Ectodermal cell (in vitro differentiated cells): Measurements from ENCODE around the gene KANSL3. TPM values are rescaled to one million over a fixed set of nuclear protein-coding genes. Genes with fewer than 3 reads are reported as not detected.

Experiments used
- H3K27ac ChIP-seq: 2 replicates; pipeline ENCODE4 v1.7.0; 2013; ENCODE audit warnings: mild to moderate bottlenecking, low read depth, low read length; ENCODE audit not compliant: insufficient read depth, poor library complexity, severe bottlenecking
- H3K27me3 ChIP-seq: 2 replicates; pipeline ENCODE4 v1.7.0; 2013; ENCODE audit warnings: mild to moderate bottlenecking, low read length; ENCODE audit not compliant: insufficient read depth, control insufficient read depth, poor library complexity, severe bottlenecking
- H3K36me3 ChIP-seq: one replicate; pipeline ENCODE4 v1.7.0; 2013; ENCODE audit warnings: low read length; ENCODE audit not compliant: control insufficient read depth, insufficient read depth
- H3K4me1 ChIP-seq: one replicate; pipeline ENCODE4 v1.7.0; 2013; ENCODE audit warnings: low read length; ENCODE audit not compliant: control insufficient read depth, insufficient read depth
- H3K4me3 ChIP-seq: 2 replicates; pipeline ENCODE4 v1.7.0; 2013; ENCODE audit warnings: low read depth, low read length, control low read depth; ENCODE audit not compliant: insufficient read depth
- H3K9me3 ChIP-seq: 2 replicates; pipeline ENCODE4 v1.7.0; 2013; ENCODE audit warnings: mild to moderate bottlenecking, low read length, moderate library complexity; ENCODE audit not compliant: control insufficient read depth
- WGBS, 2 experiments: methylation state at CpG; one replicate each; pipeline ENCODE4 v1.1.7; 2013; ENCODE audit warnings: missing lambda C conversion rate in 2 of 2; 5-methylcytosine and 5-hydroxymethylcytosine counted together
- polyA plus RNA-seq, 4 experiments: library from polyadenylated mRNA; stranded (reverse); fragments of 50-300 nt; gene quantifications; one replicate each; pipeline ENCODE4 v1.2.3, GENCODE V29; 2013

Gene KANSL3
- polyA plus RNA-seq (2013, experiment 1 of 4): 51.9 TPM
- polyA plus RNA-seq (2013, experiment 2 of 4): 51.3 TPM
- polyA plus RNA-seq (2013, experiment 3 of 4): 36.8 TPM
- polyA plus RNA-seq (2013, experiment 4 of 4): 43.2 TPM

- no peak within 1 kb of the TSS for H3K27ac ChIP-seq
- H3K36me3 ChIP-seq: peaks cover 4% of the 10 kb centered on the region
These were observed at the start of gene KANSL3 for GRCh38 chr2:96638144-96639121. Gene KANSL3 (minus strand): TSS chr2:96638312. CDS start chr2:96637135, 1,177 bp downstream.

GRCh38 chr2:96687266-96687665, 49.2 kb upstream of the KANSL3 start:
- Histone ChIP-seq H3K9me3 (no peaks in the 10 kb centered on the region), H3K4me3 (no peak overlapping the region), H3K4me1 (peaks cover 4% of the 10 kb centered on the region), H3K27me3 (no peaks in the 10 kb centered on the region), H3K27ac (no peak overlapping the region), H3K36me3 (no peaks in the 10 kb centered on the region)
- 96 to 97% methylated on average over 3 of the region's 3 CpGs for WGBS, 2 experiments

More at GRCh38 chr2:96638144-96639121, at the start of gene KANSL3:
- Histone ChIP-seq H3K9me3 (no peaks in the 10 kb centered on the region), H3K4me3 (peak within 1 kb of the TSS; percentile 78), H3K27me3 (no peaks in the 10 kb centered on the region), H3K4me1 (peaks cover 11% of the 10 kb centered on the region)
- 10 to 11% methylated on average over 67 of the region's 67 CpGs for WGBS, 2 experiments

GRCh38 chr2:96685577-96686459, 47.7 kb upstream of the KANSL3 start:
- H3K4me3 ChIP-seq: no peak overlapping the region
- H3K9me3 ChIP-seq: no peaks in the 10 kb centered on the region
- H3K27ac ChIP-seq: no peak overlapping the region
- no peaks in the 10 kb centered on the region for H3K36me3 ChIP-seq
- H3K4me1 ChIP-seq: peaks cover 4% of the 10 kb centered on the region
- no peaks in the 10 kb centered on the region for H3K27me3 ChIP-seq
- 83 to 84% methylated on average over 19 of the region's 19 CpGs for WGBS, 2 experiments

GRCh38 chr2:96684883-96685576, 46.9 kb upstream of the KANSL3 start:
- Histone ChIP-seq H3K4me3 (no peak overlapping the region), H3K4me1 (peaks cover 6% of the 10 kb centered on the region), H3K36me3 (no peaks in the 10 kb centered on the region), H3K27ac (no peak overlapping the region), H3K27me3 (no peaks in the 10 kb centered on the region), H3K9me3 (no peaks in the 10 kb centered on the region)
- 89 to 90% methylated on average over 16 of the region's 16 CpGs for WGBS, 2 experiments

- Histone ChIP-seq H3K27ac (no peak overlapping the region), H3K4me3 (no peak overlapping the region), H3K27me3 (no peaks in the 10 kb centered on the region), H3K4me1 (peaks cover 12% of the 10 kb centered on the region), H3K36me3 (no peaks in the 10 kb centered on the region), H3K9me3 (no peaks in the 10 kb centered on the region)
- 91 to 94% methylated on average over 13 of the region's 13 CpGs for WGBS, 2 experiments
These were observed 46.1 kb upstream of the KANSL3 start for GRCh38 chr2:96683972-96684820.

- WGBS, 2 experiments: 87 to 96% methylated on average over 4 to 5 of the region's 5 CpGs
- Histone ChIP-seq H3K4me1 (peaks cover 12% of the 10 kb centered on the region), H3K27me3 (no peaks in the 10 kb centered on the region), H3K36me3 (no peaks in the 10 kb centered on the region), H3K4me3 (no peak overlapping the region), H3K9me3 (no peaks in the 10 kb centered on the region), H3K27ac (no peak overlapping the region)
These were observed 45.2 kb upstream of the KANSL3 start for GRCh38 chr2:96683307-96683706.

GRCh38 chr2:96681540-96681939, 43.4 kb upstream of the KANSL3 start:
- H3K4me3 ChIP-seq: no peak overlapping the region
- WGBS, 2 experiments: 92 to 98% methylated on average over 4 of the region's 4 CpGs
- H3K9me3 ChIP-seq: no peaks in the 10 kb centered on the region
- H3K4me1 ChIP-seq: peaks cover 8% of the 10 kb centered on the region
- no peaks in the 10 kb centered on the region for H3K36me3 ChIP-seq
- H3K27me3 ChIP-seq: no peaks in the 10 kb centered on the region
- no peak overlapping the region for H3K27ac ChIP-seq

GRCh38 chr2:96680561-96681141, 42.5 kb upstream of the KANSL3 start:
- H3K4me3 ChIP-seq: no peak overlapping the region
- 93 to 94% methylated on average over 2 to 5 of the region's 5 CpGs for WGBS, 2 experiments
- H3K4me1 ChIP-seq: peaks cover 8% of the 10 kb centered on the region
- H3K27ac ChIP-seq: no peak overlapping the region
- no peaks in the 10 kb centered on the region for H3K27me3 ChIP-seq
- no peaks in the 10 kb centered on the region for H3K36me3 ChIP-seq
- H3K9me3 ChIP-seq: no peaks in the 10 kb centered on the region

- WGBS, 2 experiments: 59 to 61% methylated on average over 9 of the region's 9 CpGs
- H3K27me3 ChIP-seq: no peaks in the 10 kb centered on the region
- no peaks in the 10 kb centered on the region for H3K9me3 ChIP-seq
- no peaks in the 10 kb centered on the region for H3K36me3 ChIP-seq
- peaks cover 8% of the 10 kb centered on the region for H3K4me1 ChIP-seq
- no peak overlapping the region for H3K27ac ChIP-seq
- no peak overlapping the region for H3K4me3 ChIP-seq
These were observed 41.7 kb upstream of the KANSL3 start for GRCh38 chr2:96679848-96680247.
